Astrocyte of the hippocampus (primary cell): ENCODE data around the gene CES3.
A peak's percentile ranks its signal among the peaks of the same experiment; 100 is the strongest.
"Not testable (repeated sequence)": the region's sequence is repeated elsewhere in the genome, so short reads cannot be mapped to it uniquely, and the experiment has no call there.

Experiments used
- DNase-seq: peaks from one replicate; pipeline ENCODE4 v3.0.0; 2011; ENCODE audit warnings: low read depth, low spot score

The CES3 gene

GRCh38 chr16:66970775-66971720 is 10.0 kb downstream of the CES3 start:
- DNase-seq, result peak; percentile 23

DNA sequence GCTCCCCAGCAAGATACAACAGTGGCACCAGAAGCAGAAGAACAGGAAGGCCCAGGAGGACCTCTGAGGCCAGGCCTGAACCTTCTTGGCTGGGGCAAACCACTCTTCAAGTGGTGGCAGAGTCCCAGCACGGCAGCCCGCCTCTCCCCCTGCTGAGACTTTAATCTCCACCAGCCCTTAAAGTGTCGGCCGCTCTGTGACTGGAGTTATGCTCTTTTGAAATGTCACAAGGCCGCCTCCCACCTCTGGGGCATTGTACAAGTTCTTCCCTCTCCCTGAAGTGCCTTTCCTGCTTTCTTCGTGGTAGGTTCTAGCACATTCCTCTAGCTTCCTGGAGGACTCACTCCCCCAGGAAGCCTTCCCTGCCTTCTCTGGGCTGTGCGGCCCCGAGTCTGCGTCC is 11.9 kb downstream of the CES3 start:
- DNase-seq, result no peak

GRCh38 chr16:66973716-66974115 is 12.7 kb downstream of the CES3 start:
- DNase-seq, result no peak

- not testable (repeated sequence) for DNase-seq
Measured at GRCh38 chr16:66974156-66974931, 13.3 kb downstream of the CES3 start.

GRCh38 chr16:66974932-66975246 is 13.8 kb downstream of the CES3 start:
- DNase-seq, result not testable (repeated sequence)

GRCh38 chr16:66975302-66975893 is 14.3 kb downstream of the CES3 start:
- no peak for DNase-seq

DNA sequence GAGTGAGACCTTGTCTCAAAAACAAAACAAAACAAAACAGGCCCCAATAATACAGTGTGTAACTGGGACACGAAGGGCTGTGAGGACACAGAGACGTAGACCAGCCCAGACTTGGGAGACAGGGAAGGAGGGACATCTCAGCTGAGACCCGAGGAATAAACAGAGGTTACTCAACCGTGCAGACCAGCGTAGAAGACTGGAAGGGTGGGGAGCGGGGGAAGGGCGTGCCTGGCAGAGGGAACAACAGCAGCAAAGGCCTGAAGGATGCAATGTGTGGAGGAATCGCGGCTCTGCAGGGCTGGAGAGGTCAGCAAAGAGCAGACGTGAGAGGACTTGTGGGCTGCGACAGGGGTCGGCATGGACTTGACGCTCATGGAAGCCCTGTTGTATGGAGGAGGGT is 15.7 kb downstream of the CES3 start:
- no peak for DNase-seq

DNA sequence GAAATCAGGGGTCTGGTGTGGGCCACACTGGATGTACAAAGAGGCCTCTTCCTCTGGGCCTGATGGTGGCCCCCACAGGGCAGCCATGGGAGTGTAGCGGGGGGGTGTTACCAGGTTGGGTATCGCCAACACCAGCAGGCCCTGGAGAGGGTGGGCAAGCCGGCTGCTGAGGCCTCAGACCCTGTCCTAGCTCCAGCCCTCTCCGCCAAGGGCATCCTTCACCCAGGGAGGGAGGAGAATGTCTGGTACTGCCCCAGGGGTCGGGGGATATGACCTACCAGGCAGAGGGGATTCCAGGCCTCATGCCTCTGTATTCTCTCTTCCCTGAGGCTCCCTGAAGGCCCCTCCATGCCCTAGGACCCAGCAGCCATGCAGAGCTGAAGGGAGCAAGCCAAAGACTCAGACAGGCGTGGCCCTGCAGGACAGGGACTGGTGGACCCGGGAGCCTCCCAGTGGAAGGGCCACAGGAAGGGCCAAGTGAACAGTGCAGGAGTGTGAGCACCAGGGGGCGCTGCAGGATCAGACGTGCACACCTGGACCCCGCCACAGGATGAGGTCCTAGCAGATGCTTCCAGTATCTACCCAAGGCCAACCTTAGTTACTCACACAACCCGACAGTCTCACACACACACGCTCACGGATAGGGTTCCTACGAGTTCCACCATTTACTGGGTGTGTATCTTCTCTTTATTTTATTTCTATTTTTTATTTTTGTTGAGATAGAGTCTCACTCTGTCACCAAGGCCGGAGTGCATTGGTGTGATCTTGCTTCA is 16.5 kb downstream of the CES3 start:
- peak; percentile 86 for DNase-seq

DNA sequence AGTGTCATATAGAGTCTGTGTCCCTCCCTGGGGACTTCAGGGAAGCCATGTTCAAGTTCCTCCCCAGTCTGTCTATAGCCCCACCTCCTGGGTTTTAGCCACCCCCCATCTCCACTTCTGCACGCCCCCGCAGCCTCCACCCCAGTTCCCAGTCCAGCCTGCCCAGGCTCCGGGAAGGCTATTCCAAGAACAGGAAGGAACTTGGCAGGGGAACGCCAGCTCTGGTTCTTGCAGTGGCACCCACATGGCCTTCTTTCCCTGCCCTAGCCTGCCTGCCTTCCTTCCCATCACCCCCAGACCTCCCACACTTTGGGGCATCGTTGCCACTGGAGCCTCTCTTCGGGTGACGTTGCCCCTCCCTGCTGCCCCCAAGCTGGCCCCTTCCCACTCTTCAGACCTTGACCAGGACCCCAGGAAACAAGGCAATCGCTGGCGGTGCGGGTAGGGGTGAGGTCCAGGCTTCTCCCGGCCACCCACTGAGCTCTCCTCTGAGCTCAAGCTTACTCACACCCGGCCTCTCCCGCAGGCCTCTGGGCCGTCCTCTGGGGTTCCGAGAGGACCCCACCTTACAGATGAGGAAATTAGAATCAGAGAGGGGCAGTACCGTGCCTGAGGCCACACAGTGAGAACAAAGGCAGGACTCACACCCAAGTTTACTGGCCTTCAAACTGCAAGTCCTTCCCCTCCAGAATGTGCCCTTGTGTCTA is 18.1 kb downstream of the CES3 start:
- no peak for DNase-seq

DNA sequence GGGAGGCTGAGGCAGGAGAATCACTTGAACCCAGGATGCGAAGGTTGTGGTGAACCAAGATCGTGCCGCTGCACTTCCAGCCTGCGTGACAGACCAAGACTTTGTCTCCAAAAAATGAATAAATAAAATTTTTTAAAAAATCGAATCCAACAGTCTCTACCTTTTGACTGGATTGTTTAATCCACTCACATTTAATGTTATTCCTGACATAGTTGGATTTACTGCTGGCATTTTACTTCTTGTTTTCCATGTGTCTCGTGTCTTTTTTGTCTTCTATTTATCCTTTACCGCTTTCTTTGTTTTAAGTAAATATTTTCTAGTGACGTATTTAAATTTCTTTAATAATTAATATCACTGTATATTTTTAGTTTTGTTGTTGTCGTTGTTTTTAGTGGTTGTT is 22.0 kb downstream of the CES3 start:
- DNase-seq, result no peak

- DNase-seq, result no peak
Measured at GRCh38 chr16:66984892-66985311, 23.8 kb downstream of the CES3 start.

GRCh38 chr16:66986559-66986958 is 25.5 kb downstream of the CES3 start:
- no peak for DNase-seq

DNA sequence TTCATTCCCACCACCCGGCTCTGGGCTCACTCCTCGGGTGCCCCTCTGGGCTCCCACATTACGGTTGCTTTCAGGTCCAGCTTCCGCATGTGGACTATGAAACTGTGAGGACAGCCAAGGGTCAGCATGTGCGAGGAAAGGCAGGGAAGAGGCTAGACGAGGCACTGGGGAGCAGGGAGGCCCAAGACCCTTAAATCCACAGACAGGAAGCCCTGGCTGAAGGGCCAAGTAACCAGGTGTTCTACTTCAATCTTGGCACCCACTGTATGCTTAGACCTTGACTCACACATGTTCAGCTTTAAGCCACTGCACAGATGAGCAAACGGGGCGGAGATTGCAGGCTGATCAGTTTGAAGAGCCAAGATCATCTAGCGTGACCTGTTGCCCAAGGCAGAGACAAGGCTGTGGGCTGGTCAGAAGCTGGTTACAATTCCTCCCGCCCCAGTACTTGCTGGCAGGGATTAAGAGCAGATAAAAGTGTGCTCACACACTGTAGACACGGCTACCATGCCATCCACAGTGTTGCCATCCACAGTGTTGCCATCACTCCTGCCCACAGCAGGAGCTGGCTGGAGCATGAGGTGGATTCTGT is 27.2 kb downstream of the CES3 start, which contains the start of gene CES4A:
CES4A (plus strand) TSS at position 393 of the 592 bp plus-strand sequence; CDS start at position 577, 184 bp downstream.
- DNase-seq, result no peak

GRCh38 chr16:66991545-66992077 is 30.5 kb downstream of the CES3 start:
- no peak for DNase-seq

- not testable (repeated sequence) for DNase-seq
Measured at GRCh38 chr16:66993558-66993957, 32.5 kb downstream of the CES3 start.

GRCh38 chr16:66996324-66996982 is 35.4 kb downstream of the CES3 start:
- DNase-seq, result peak; percentile 89

GRCh38 chr16:66996983-66997358 is 35.9 kb downstream of the CES3 start:
- DNase-seq, result no peak

GRCh38 chr16:67000384-67001351 is 39.6 kb downstream of the CES3 start:
- peak; percentile 42 for DNase-seq
